H9 (cell line): ENCODE results near the gene SCGB1A1. TPM values are rescaled to one million over a fixed set of nuclear protein-coding genes. Genes with fewer than 3 reads are reported as not detected.

Source experiments
- DNase-seq: peaks from one replicate; pipeline ENCODE4 v3.0.0-alpha.2; 2017
- H2AFZ ChIP-seq: one replicate; pipeline ENCODE4 v1.6.1; 2013; ENCODE audit warnings: mild to moderate bottlenecking, low read length, control low read depth, moderate library complexity
- H2AK5ac ChIP-seq: 2 replicates; pipeline ENCODE4 v1.6.1; 2013; ENCODE audit warnings: low read length, control low read depth, mixed read lengths; ENCODE audit not compliant: insufficient read length
- H2BK120ac ChIP-seq: one replicate; pipeline ENCODE4 v1.6.1; 2013; ENCODE audit warnings: low read depth, mild to moderate bottlenecking, low read length, control low read depth, inconsistent platforms; ENCODE audit not compliant: poor library complexity, severe bottlenecking
- H2BK12ac ChIP-seq: 2 replicates; pipeline ENCODE4 v1.6.1; 2013; ENCODE audit warnings: low read length, control low read depth, mixed read lengths, low read depth; ENCODE audit not compliant: insufficient read length
- H2BK15ac ChIP-seq: 2 replicates; pipeline ENCODE4 v1.6.1; 2013; ENCODE audit warnings: low read depth, low read length, control low read depth
- H2BK20ac ChIP-seq: one replicate; pipeline ENCODE4 v1.6.1; 2013; ENCODE audit warnings: low read depth, mild to moderate bottlenecking, low read length, control low read depth, inconsistent platforms; ENCODE audit not compliant: poor library complexity, severe bottlenecking
- H2BK5ac ChIP-seq: 2 replicates; pipeline ENCODE4 v1.6.1; 2013; ENCODE audit warnings: low read length, control low read depth, mixed read lengths; ENCODE audit not compliant: insufficient read length
- H3K14ac ChIP-seq: 2 replicates; pipeline ENCODE4 v1.6.1; 2013; ENCODE audit warnings: low read length, control low read depth; ENCODE audit not compliant: insufficient read depth
- H3K18ac ChIP-seq: 2 replicates; pipeline ENCODE4 v1.6.1; 2013; ENCODE audit warnings: low read depth, mild to moderate bottlenecking, mixed read lengths, low read length, control low read depth; ENCODE audit not compliant: insufficient read length
- H3K23ac ChIP-seq: 2 replicates; pipeline ENCODE4 v1.6.1; 2013; ENCODE audit warnings: low read length, control low read depth, mixed read lengths, low read depth; ENCODE audit not compliant: insufficient read length
- H3K23me2 ChIP-seq: 2 replicates; pipeline ENCODE4 v1.6.1; 2013; ENCODE audit warnings: low read depth, mild to moderate bottlenecking, mixed read lengths, low read length, control low read depth; ENCODE audit not compliant: insufficient read length, poor library complexity, severe bottlenecking
- H3K27ac ChIP-seq: 2 replicates; pipeline ENCODE4 v1.5.1; 2013; ENCODE audit warnings: low read length, control low read depth, mixed read lengths, low read depth; ENCODE audit not compliant: insufficient read length
- H3K27me3 ChIP-seq: 2 replicates; pipeline ENCODE4 v1.6.1; 2013; ENCODE audit warnings: low read length, control low read depth, inconsistent platforms; ENCODE audit not compliant: insufficient read depth
- H3K4ac ChIP-seq: 2 replicates; pipeline ENCODE4 v1.6.1; 2013; ENCODE audit warnings: low read depth, mild to moderate bottlenecking, control low read depth, inconsistent platforms, low read length, moderate library complexity
- H3K4me1 ChIP-seq: 2 replicates; pipeline ENCODE4 v1.6.1; 2013; ENCODE audit warnings: low read length, control low read depth, inconsistent platforms; ENCODE audit not compliant: insufficient read depth
- H3K4me2 ChIP-seq: 2 replicates; pipeline ENCODE4 v1.6.1; 2013; ENCODE audit warnings: low read length, control low read depth, mixed read lengths; ENCODE audit not compliant: insufficient read length, insufficient read depth
- H3K56ac ChIP-seq: 2 replicates; pipeline ENCODE4 v1.6.1; 2013; ENCODE audit warnings: low read depth, mild to moderate bottlenecking, mixed read lengths, low read length, control low read depth; ENCODE audit not compliant: insufficient read length
- H3K79me1 ChIP-seq: 2 replicates; pipeline ENCODE4 v1.6.1; 2013; ENCODE audit warnings: low read depth, mild to moderate bottlenecking, moderate library complexity, low read length, control low read depth, inconsistent platforms; ENCODE audit not compliant: insufficient read depth, poor library complexity, severe bottlenecking
- H3K79me2 ChIP-seq: 2 replicates; pipeline ENCODE4 v1.6.1; 2013; ENCODE audit warnings: low read length, control low read depth, inconsistent platforms; ENCODE audit not compliant: insufficient read depth
- H3K9ac ChIP-seq: 2 replicates; pipeline ENCODE4 v1.6.1; 2013; ENCODE audit warnings: low read length, control low read depth, mixed read lengths; ENCODE audit not compliant: insufficient read length; ENCODE audit errors: extremely low read depth
- H3K9me3 ChIP-seq: one replicate; pipeline ENCODE4 v1.6.1; 2013; ENCODE audit warnings: low read depth, low read length, inconsistent platforms; ENCODE audit not compliant: control insufficient read depth
- H3T11ph ChIP-seq: one replicate; pipeline ENCODE4 v1.6.1; 2013; ENCODE audit warnings: mild to moderate bottlenecking, low read length, control low read depth, inconsistent platforms
- H4K20me1 ChIP-seq: one replicate; pipeline ENCODE4 v1.6.1; 2013; ENCODE audit not compliant: control insufficient read depth, insufficient read length, insufficient read depth
- H4K5ac ChIP-seq: 2 replicates; pipeline ENCODE4 v1.6.1; 2013; ENCODE audit warnings: low read depth, mild to moderate bottlenecking, mixed read lengths, low read length, control low read depth; ENCODE audit not compliant: insufficient read length
- H4K8ac ChIP-seq: replicated peaks from 2 replicates; pipeline ENCODE4 v1.6.1; 2013; ENCODE audit warnings: low read length, control low read depth, mixed read lengths, low read depth; ENCODE audit not compliant: insufficient read length
- H4K91ac ChIP-seq: 2 replicates; pipeline ENCODE4 v1.6.1; 2013; ENCODE audit warnings: low read depth, mild to moderate bottlenecking, moderate library complexity, mixed read lengths, low read length, control low read depth; ENCODE audit not compliant: insufficient read length
- H3K27ac Mint-ChIP-seq, 3 experiments: 2 replicates in 2 of 3; 3 replicates in 1 of 3; pipeline ENCODE4 v1.8.0; 2020 to 2021; ENCODE audit warnings: mixed read lengths in 3 of 3, mild to moderate bottlenecking in 1 of 3, moderate library complexity in 1 of 3
- H3K27me3 Mint-ChIP-seq: 2 replicates; pipeline ENCODE4 v1.8.0; 2021; ENCODE audit warnings: low read depth, mild to moderate bottlenecking, moderate library complexity, mixed read lengths
- H3K36me3 Mint-ChIP-seq, 3 experiments: 2 replicates in 2 of 3; 3 replicates in 1 of 3; pipeline ENCODE4 v1.8.0; 2020 to 2021; ENCODE audit warnings: low read depth in 3 of 3, mixed read lengths in 3 of 3; ENCODE audit not compliant: insufficient read depth in 1 of 3
- H3K4me1 Mint-ChIP-seq, 2 experiments: 2 replicates each; pipeline ENCODE4 v1.8.0; 2020; ENCODE audit warnings: mixed read lengths in 2 of 2
- H3K4me3 Mint-ChIP-seq, 2 experiments: 2 replicates in 1 of 2; 3 replicates in 1 of 2; pipeline ENCODE4 v1.8.0; 2020 to 2021; ENCODE audit warnings: mild to moderate bottlenecking in 2 of 2, mixed read lengths in 2 of 2, moderate library complexity in 1 of 2
- H3K9me3 Mint-ChIP-seq, 2 experiments: 2 replicates in 1 of 2; 3 replicates in 1 of 2; pipeline ENCODE4 v1.8.0; 2020; ENCODE audit warnings: mild to moderate bottlenecking in 2 of 2, mixed read lengths in 2 of 2, moderate library complexity in 1 of 2
- whole genome bisulfite sequencing: extraction: QIAGEN DNeasy Blood & Tissue Kit; methylation state at CpG from one replicate; pipeline ENCODE4 v1.1.7; 2013; ENCODE audit warnings: missing lambda C conversion rate, low lambda C conversion rate, mixed read lengths; ENCODE audit not compliant: insufficient read length; ENCODE audit errors: extremely low coverage; 5-methylcytosine and 5-hydroxymethylcytosine counted together
- total RNA-seq: library from RNA; stranded (reverse); gene quantifications from 2 replicates; pipeline ENCODE4 v1.2.1, GENCODE V29; 2021
- TF ChIP-seq, protein P1 (sequence below): fragments of 200-600 bp; sonication (generic); conservative IDR thresholded peaks from 3 replicates; pipeline ENCODE4 v1.8.0; 2021; ENCODE audit warnings: antibody characterized with exemption, mild to moderate bottlenecking

SCGB1A1 gene
- total RNA-seq, 1 experiment from 2014 or later = not detected

GRCh38 chr11:62433141-62433903 lies 14.5 kb downstream of the SCGB1A1 start:
- no peaks in the 10 kb centered on the region for H4K20me1 ChIP-seq
- WGBS = no CpG with 5 or more reads among the region's 16 CpGs

More at GRCh38 chr11:62433141-62433903, 14.5 kb downstream of the SCGB1A1 start:
- no peak overlapping the region for H4K91ac ChIP-seq
- H3K27me3 ChIP-seq = no peaks in the 10 kb centered on the region
- H3K4me3 Mint-ChIP-seq = no peak overlapping the region
- no peak overlapping the region for H3K56ac ChIP-seq
- no peak overlapping the region for H3K9ac ChIP-seq
- no peaks in the 10 kb centered on the region for H3K4me1 ChIP-seq
- no peaks in the 10 kb centered on the region for H3K79me2 ChIP-seq
- H3K18ac ChIP-seq = no peak overlapping the region
- H2AK5ac ChIP-seq = no peak overlapping the region
- TF ChIP-seq, protein P1, sequence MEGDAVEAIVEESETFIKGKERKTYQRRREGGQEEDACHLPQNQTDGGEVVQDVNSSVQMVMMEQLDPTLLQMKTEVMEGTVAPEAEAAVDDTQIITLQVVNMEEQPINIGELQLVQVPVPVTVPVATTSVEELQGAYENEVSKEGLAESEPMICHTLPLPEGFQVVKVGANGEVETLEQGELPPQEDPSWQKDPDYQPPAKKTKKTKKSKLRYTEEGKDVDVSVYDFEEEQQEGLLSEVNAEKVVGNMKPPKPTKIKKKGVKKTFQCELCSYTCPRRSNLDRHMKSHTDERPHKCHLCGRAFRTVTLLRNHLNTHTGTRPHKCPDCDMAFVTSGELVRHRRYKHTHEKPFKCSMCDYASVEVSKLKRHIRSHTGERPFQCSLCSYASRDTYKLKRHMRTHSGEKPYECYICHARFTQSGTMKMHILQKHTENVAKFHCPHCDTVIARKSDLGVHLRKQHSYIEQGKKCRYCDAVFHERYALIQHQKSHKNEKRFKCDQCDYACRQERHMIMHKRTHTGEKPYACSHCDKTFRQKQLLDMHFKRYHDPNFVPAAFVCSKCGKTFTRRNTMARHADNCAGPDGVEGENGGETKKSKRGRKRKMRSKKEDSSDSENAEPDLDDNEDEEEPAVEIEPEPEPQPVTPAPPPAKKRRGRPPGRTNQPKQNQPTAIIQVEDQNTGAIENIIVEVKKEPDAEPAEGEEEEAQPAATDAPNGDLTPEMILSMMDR = no peak
- H3K9me3 ChIP-seq = no peaks in the 10 kb centered on the region
- H3K27me3 Mint-ChIP-seq = peaks cover 16% of the 10 kb centered on the region
- no peak overlapping the region for H3K14ac ChIP-seq
- H3K4ac ChIP-seq = no peak overlapping the region
- no peak overlapping the region for H4K5ac ChIP-seq
- H3K4me1 Mint-ChIP-seq = peaks cover 13 to 17% of the 10 kb centered on the region in 2 experiments; a peak in 3 of 4 replicates
- no peak overlapping the region for H3K4me2 ChIP-seq
- no peak overlapping the region for H4K8ac ChIP-seq
- no peak overlapping the region for H2BK15ac ChIP-seq
- H2BK120ac ChIP-seq = no peak overlapping the region
- no peak overlapping the region for H3K23ac ChIP-seq
- no peak overlapping the region for H2BK12ac ChIP-seq
- H2AFZ ChIP-seq = no peak overlapping the region
- peaks cover 0 to 4% (median 0%) of the 10 kb centered on the region in 3 experiments; a peak in 1 of 7 replicates for H3K36me3 Mint-ChIP-seq
- H3K79me1 ChIP-seq = no peaks in the 10 kb centered on the region
- no peaks in the 10 kb centered on the region for H3K23me2 ChIP-seq
- H3K9me3 Mint-ChIP-seq = peaks cover 2 to 4% of the 10 kb centered on the region in 2 experiments; a peak in 4 of 5 replicates
- H2BK20ac ChIP-seq = no peak overlapping the region
- no peak overlapping the region for H2BK5ac ChIP-seq
- H3K27ac ChIP-seq = no peak overlapping the region
- H3T11ph ChIP-seq = no peak overlapping the region
- H3K27ac Mint-ChIP-seq = no peak overlapping the region
- no peak for DNase-seq
